HepG2 (cell line): ENCODE measurements around the gene GDF7. TPM values are rescaled to one million over a fixed set of nuclear protein-coding genes. Genes with fewer than 3 reads are reported as not detected.
A peak's percentile ranks its signal among the peaks of the same experiment; 100 is the strongest.

Experiments
- ATAC-seq: fragments of 200-7000 bp; cut with Tn5 transposase; 3 replicates; pipeline ENCODE4 v1.9.1; 2020; ENCODE audit warnings: mild to moderate bottlenecking, moderate library complexity
- BruUV-seq: library from RNA; stranded (reverse); fragments of 400-500 nt; replicated peaks from 2 replicates; lab custom pipeline; 2021; lab: Mats Ljungman, UMichigan
- CTCF ChIA-PET: fragments of 300-600 bp; formaldehyde crosslinking; extraction: SDS; loops from one replicate; lab custom pipeline; 2021; ENCODE audit warnings: low total read pairs, inconsistent platforms, low intra/inter-chr PET ratio; lab: Yijun Ruan, JAX
- POLR2A ChIA-PET: fragments of 350-600 bp; sonication (Branson Sonifier 250); formaldehyde crosslinking; loops from one replicate; lab custom pipeline; 2020; ENCODE audit warnings: antibody characterized with exemption, inconsistent platforms; lab: Yijun Ruan, JAX
- DNase-seq: peaks from one replicate; pipeline ENCODE4 v3.0.0-alpha.2; 2015; ENCODE audit warnings: low spot score
- FAIRE-seq: peaks from 3 replicates; lab custom pipeline; 2011; peaks lifted over from hg19 to GRCh38; lab: Jason Lieb, UNC
- H2AFZ ChIP-seq: one replicate; pipeline ENCODE4 v1.6.1; 2011; ENCODE audit warnings: low read length, inconsistent platforms
- H3K27ac ChIP-seq: fragments of 300-600 bp; 3 replicates; pipeline ENCODE4 v1.8.0; 2011; ENCODE audit warnings: mixed run types, mild to moderate bottlenecking, mixed read lengths, low read length, inconsistent platforms; ENCODE audit not compliant: insufficient read depth; ENCODE audit errors: extremely low read length
- H3K27me3 ChIP-seq, 2 experiments: fragments of 200-600 bp in 1 of 2; 2 replicates in 1 of 2; 3 replicates in 1 of 2; pipeline versions ENCODE4 v1.6.0 to v1.8.0; 2011; ENCODE audit warnings: low read length in 2 of 2, mild to moderate bottlenecking in 2 of 2, moderate library complexity in 2 of 2, inconsistent platforms in 1 of 2; ENCODE audit not compliant: insufficient read depth in 2 of 2, control insufficient read depth in 1 of 2
- H3K36me3 ChIP-seq, 2 experiments: fragments of 200-600 bp in 1 of 2; replicated peaks in 1 of 2; 2 replicates in 1 of 2; 3 replicates in 1 of 2; pipeline versions ENCODE4 v1.5.1 to v1.8.0; 2011; ENCODE audit warnings: low read length in 2 of 2, inconsistent platforms in 1 of 2; ENCODE audit not compliant: insufficient read depth in 2 of 2, control insufficient read depth in 1 of 2
- H3K4me1 ChIP-seq: 2 replicates; pipeline ENCODE4 v1.5.1; 2012; ENCODE audit warnings: low read length, inconsistent platforms; ENCODE audit not compliant: insufficient read depth
- H3K4me2 ChIP-seq: 2 replicates; pipeline ENCODE4 v1.6.0; 2011; ENCODE audit warnings: low read depth, low read length, inconsistent platforms
- H3K4me3 ChIP-seq, 3 experiments: fragments of 200-600 bp in 1 of 3; sonication (generic), shearing (Covaris generic) in 1 of 3; replicated peaks in 1 of 3; 2 replicates each; pipeline ENCODE4 v1.5.1; 2011 to 2016; ENCODE audit warnings: low read length in 3 of 3, inconsistent platforms in 2 of 3, low read depth in 2 of 3, mild to moderate bottlenecking in 2 of 3, control low read depth in 1 of 3, mixed read lengths in 1 of 3; ENCODE audit not compliant: insufficient read depth in 1 of 3
- H3K79me2 ChIP-seq: one replicate; pipeline ENCODE4 v1.6.1; 2011; ENCODE audit warnings: low read length, inconsistent platforms; ENCODE audit not compliant: insufficient read depth
- H3K9ac ChIP-seq: 2 replicates; pipeline ENCODE4 v1.6.0; 2011; ENCODE audit warnings: mild to moderate bottlenecking, low read depth, low read length, inconsistent platforms; ENCODE audit not compliant: insufficient read depth
- H3K9me3 ChIP-seq: 2 replicates; pipeline ENCODE4 v1.5.1; 2012; ENCODE audit warnings: mild to moderate bottlenecking, low read length
- H4K20me1 ChIP-seq: 2 replicates; pipeline ENCODE4 v1.6.0; 2011; ENCODE audit warnings: inconsistent platforms, mild to moderate bottlenecking, low read length, moderate library complexity; ENCODE audit not compliant: insufficient read depth
- AHR ChIP-seq: IDR thresholded peaks from 2 replicates; pipeline ENCODE4 v1.6.1; 2018; ENCODE audit warnings: missing genetic modification reagents, missing compliant biosample characterization
- CCAR2 ChIP-seq: fragments of 200-400 bp; formaldehyde crosslinking; optimal IDR thresholded peaks from 2 replicates; pipeline ENCODE3; 2018; ENCODE audit warnings: low read depth, mild to moderate bottlenecking, low read length, moderate library complexity
- HNF4A ChIP-seq: sonication (generic); formaldehyde crosslinking; IDR thresholded peaks from 2 replicates; pipeline ENCODE4 v1.4.0; 2020; ENCODE audit warnings: missing genetic modification reagents
- HOXA3 ChIP-seq: sonication (generic); formaldehyde crosslinking; IDR thresholded peaks from 2 replicates; pipeline ENCODE4 v1.5.0; 2020; ENCODE audit warnings: missing genetic modification reagents
- IKZF1 ChIP-seq: fragments of 450-650 bp; IDR thresholded peaks from 2 replicates; pipeline ENCODE4 v1.7.1; 2016
- IKZF4 ChIP-seq: sonication (generic); formaldehyde crosslinking; IDR thresholded peaks from 2 replicates; pipeline ENCODE4 v1.5.1; 2020; ENCODE audit warnings: borderline replicate concordance, mild to moderate bottlenecking, low read depth, missing genetic modification reagents; ENCODE audit errors: not compliant biosample characterization
- KDM2A ChIP-seq: sonication (generic); formaldehyde crosslinking; IDR thresholded peaks from 2 replicates; pipeline ENCODE4 v1.4.0; 2020; ENCODE audit warnings: low read depth, missing genetic modification reagents, borderline replicate concordance
- KDM3A ChIP-seq: IDR thresholded peaks from 2 replicates; pipeline ENCODE4 v1.6.1; 2018; ENCODE audit warnings: low read depth, missing compliant biosample characterization
- NR2F1 ChIP-seq, 2 experiments: fragments of 450-650 bp in 1 of 2; formaldehyde crosslinking in 1 of 2; IDR thresholded peaks; 2 replicates each; pipeline versions ENCODE4 v1.5.0 to v1.6.1; 2016 to 2020; ENCODE audit warnings: mild to moderate bottlenecking in 1 of 2, missing compliant biosample characterization in 1 of 2, missing genetic modification reagents in 1 of 2, moderate library complexity in 1 of 2
- NR2F6 ChIP-seq, 2 experiments: IDR thresholded peaks; 2 replicates each; pipeline ENCODE4 v1.6.1; 2016; ENCODE audit warnings: antibody characterized with exemption in 1 of 2, mild to moderate bottlenecking in 1 of 2
- PCBP1 ChIP-seq: fragments of 200-400 bp; formaldehyde crosslinking; IDR thresholded peaks from 2 replicates; pipeline ENCODE4 v1.6.1; 2017; ENCODE audit warnings: mild to moderate bottlenecking, low read depth, low read length, borderline replicate concordance
- RCOR2 ChIP-seq: IDR thresholded peaks from 2 replicates; pipeline ENCODE4 v1.6.1; 2016; ENCODE audit warnings: missing biosample characterization, missing genetic modification reagents
- SALL1 ChIP-seq: sonication (generic); formaldehyde crosslinking; IDR thresholded peaks from 2 replicates; pipeline ENCODE4 v1.8.0; 2022; ENCODE audit warnings: mild to moderate bottlenecking, missing genetic modification reagents
- SOX6 ChIP-seq, 2 experiments: fragments of 450-650 bp in 1 of 2; sonication (generic) in 1 of 2; formaldehyde crosslinking in 1 of 2; IDR thresholded peaks; 2 replicates each; pipeline versions ENCODE4 v1.4.0 to v1.6.1; 2017 to 2020; ENCODE audit warnings: antibody characterized with exemption in 1 of 2, mild to moderate bottlenecking in 1 of 2, missing genetic modification reagents in 1 of 2
- SUZ12 ChIP-seq: fragments of 150-350 bp; IDR thresholded peaks from 2 replicates; pipeline ENCODE4 v1.6.1; 2014; ENCODE audit warnings: low read depth, low read length
- ZNF333 ChIP-seq: sonication (generic); formaldehyde crosslinking; IDR thresholded peaks from 2 replicates; pipeline ENCODE4 v1.4.0; 2020; ENCODE audit warnings: mild to moderate bottlenecking, missing genetic modification reagents, borderline replicate concordance
- WGBS: methylation state at CpG from one replicate; pipeline ENCODE4 v1.1.6; 2017; ENCODE audit warnings: low lambda C conversion rate; 5-methylcytosine and 5-hydroxymethylcytosine counted together
- in situ Hi-C: cut with HindIII; loops from 2 replicates; pipeline ENCODE4 v1.10.0; 2017; ENCODE audit warnings: low pct_unique_long_range_greater_than_20kb; ENCODE audit not compliant: extremely low pct_ligation_motif_present
- intact Hi-C: fragments of 100-400 bp; cut with micrococcal nuclease; formaldehyde crosslinking; loops from one replicate; pipeline ENCODE4 v1.10.0; 2022; ENCODE audit not compliant: unreplicated experiment
- polyA plus RNA-seq, 8 experiments: library from polyadenylated mRNA; depleted of rRNA in 3 of 8; stranded (reverse) in 7 of 8; unstranded in 1 of 8; fragments of >200 nt; fragmentation: Illumina TruSeq in 4 of 8; extraction: Trizol in 4 of 8; gene quantifications; 2 replicates each; pipeline versions ENCODE4 v1.2.1 to v1.2.3, GENCODE V29; 2011 to 2016; ENCODE audit warnings: low read depth in 4 of 8, missing spikeins in 1 of 8, mixed read lengths in 1 of 8; ENCODE audit not compliant: insufficient read depth in 1 of 8
- total RNA-seq, 5 experiments: library from RNA; depleted of rRNA; stranded (reverse); fragments of >200 nt; fragmentation: Illumina TruSeq; extraction: Trizol; gene quantifications; 2 replicates each; pipeline ENCODE4 v1.2.3, GENCODE V29; 2016; ENCODE audit warnings: low read depth in 1 of 5
- TF ChIP-seq, protein P1 (sequence below): sonication (generic); formaldehyde crosslinking; IDR thresholded peaks from 2 replicates; pipeline ENCODE4 v1.4.0; 2020; ENCODE audit warnings: missing genetic modification reagents
- TF ChIP-seq, protein P2 (sequence below): IDR thresholded peaks from 2 replicates; pipeline ENCODE4 v1.6.1; 2016; ENCODE audit warnings: missing biosample characterization, missing genetic modification reagents, low read depth
- TF ChIP-seq, protein P3 (sequence below): sonication (generic); formaldehyde crosslinking; IDR thresholded peaks from 2 replicates; pipeline ENCODE4 v1.9.0; 2021; ENCODE audit warnings: missing genetic modification reagents, borderline replicate concordance
- TF ChIP-seq, protein P4 (sequence below): sonication (generic); formaldehyde crosslinking; IDR thresholded peaks from 2 replicates; pipeline ENCODE4 v1.8.0; 2022; ENCODE audit warnings: missing genetic modification reagents, mild to moderate bottlenecking, borderline replicate concordance

The GDF7 gene
- total and polyA plus RNA-seq, 2 of the 13 experiments (the other 11 are each of a cell fraction or from before 2014, with no cell fraction given), result 1.6 to 15.0 TPM

DNA sequence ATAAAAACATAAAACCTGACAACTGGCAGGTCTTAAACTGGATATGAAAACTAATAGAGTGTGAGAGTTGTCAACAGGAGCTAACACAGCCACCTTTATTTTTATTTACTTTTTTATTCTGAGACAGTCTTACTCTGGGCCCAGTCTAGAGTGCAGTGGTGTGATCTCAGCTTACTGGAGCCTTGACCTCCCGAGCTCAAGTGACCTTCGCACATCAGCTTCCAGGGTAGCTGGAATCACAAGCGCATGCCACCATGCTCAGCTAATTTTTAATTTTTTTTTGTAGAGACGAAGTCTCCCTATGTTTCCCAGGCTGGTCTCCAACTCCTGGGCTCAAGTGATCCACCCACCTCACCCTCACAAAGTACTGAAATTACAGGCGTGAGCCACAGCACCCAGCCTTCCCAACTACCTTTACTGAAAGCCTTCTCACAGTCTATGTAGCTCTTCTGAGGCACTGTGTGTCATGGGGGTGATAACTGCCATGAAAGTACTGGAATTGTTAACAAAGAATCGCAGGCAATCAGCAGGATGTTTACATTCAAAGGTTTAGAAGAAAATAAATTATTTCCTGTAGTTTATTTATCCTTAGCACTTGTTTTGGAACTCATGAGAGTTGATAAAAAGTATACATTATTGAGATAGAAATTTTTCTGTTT lies 24.3 kb downstream of the GDF7 start:
- CTCF ChIA-PET, result no interaction called here
- POLR2A ChIA-PET, result no interaction called here
- TF ChIP-seq KDM2A (CRISPR knock-in tag) (no peak), SOX6 (IDR thresholded peaks at IDR 0.05) (no peak), SOX6 (CRISPR knock-in tag; IDR thresholded peaks at IDR 0.05) (0 out of 2 replicates have a peak, but pooled peaks have one; percentile 13), PCBP1 (no peak), AHR (no peak), IKZF4 (no peak), RCOR2 (CRISPR knock-in tag) (no peak), IKZF1 (no peak), NR2F1 (CRISPR knock-in tag; IDR thresholded peaks at IDR 0.05) (0 out of 4 replicates have a peak, but pooled peaks of 1 of the 2 experiments have one; percentile 10), HNF4A (CRISPR knock-in tag) (peak; percentile 58), SUZ12 (no peak), SALL1 (CRISPR knock-in tag) (peak; percentile 20; the same call in 1 of the 2 replicates), CCAR2 (no peak), ZNF333 (CRISPR knock-in tag) (no peak), NR2F6 (IDR thresholded peaks at IDR 0.05) (peak; percentile 51; the same call in 1 of the 2 replicates), NR2F6 (CRISPR knock-in tag; IDR thresholded peaks at IDR 0.05) (peak; percentile 57; the same call in 1 of the 2 replicates), HOXA3 (CRISPR knock-in tag) (peak; percentile 41; the same call in 1 of the 2 replicates), KDM3A (CRISPR knock-in tag) (no peak)
- TF ChIP-seq, protein P1, sequence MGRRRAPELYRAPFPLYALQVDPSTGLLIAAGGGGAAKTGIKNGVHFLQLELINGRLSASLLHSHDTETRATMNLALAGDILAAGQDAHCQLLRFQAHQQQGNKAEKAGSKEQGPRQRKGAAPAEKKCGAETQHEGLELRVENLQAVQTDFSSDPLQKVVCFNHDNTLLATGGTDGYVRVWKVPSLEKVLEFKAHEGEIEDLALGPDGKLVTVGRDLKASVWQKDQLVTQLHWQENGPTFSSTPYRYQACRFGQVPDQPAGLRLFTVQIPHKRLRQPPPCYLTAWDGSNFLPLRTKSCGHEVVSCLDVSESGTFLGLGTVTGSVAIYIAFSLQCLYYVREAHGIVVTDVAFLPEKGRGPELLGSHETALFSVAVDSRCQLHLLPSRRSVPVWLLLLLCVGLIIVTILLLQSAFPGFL (CRISPR knock-in tag), result no peak
- TF ChIP-seq, protein P2, sequence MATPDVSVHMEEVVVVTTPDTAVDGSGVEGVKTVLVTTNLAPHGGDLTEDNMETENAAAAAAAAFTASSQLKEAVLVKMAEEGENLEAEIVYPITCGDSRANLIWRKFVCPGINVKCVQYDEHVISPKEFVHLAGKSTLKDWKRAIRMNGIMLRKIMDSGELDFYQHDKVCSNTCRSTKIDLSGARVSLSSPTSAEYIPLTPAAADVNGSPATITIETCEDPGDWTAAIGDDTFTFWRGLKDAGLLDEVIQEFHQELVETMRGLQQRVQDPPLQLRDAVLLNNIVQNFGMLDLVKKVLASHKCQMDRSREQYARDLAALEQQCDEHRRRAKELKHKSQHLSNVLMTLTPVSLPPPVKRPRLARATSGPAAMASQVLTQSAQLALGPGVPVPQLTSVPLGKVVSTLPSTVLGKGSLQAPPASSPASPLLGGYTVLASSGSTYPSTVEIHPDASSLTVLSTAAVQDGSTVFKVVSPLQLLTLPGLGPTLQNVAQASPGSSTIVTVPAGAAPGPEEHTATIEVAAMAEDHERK (CRISPR knock-in tag), result no peak
- TF ChIP-seq, protein P3, sequence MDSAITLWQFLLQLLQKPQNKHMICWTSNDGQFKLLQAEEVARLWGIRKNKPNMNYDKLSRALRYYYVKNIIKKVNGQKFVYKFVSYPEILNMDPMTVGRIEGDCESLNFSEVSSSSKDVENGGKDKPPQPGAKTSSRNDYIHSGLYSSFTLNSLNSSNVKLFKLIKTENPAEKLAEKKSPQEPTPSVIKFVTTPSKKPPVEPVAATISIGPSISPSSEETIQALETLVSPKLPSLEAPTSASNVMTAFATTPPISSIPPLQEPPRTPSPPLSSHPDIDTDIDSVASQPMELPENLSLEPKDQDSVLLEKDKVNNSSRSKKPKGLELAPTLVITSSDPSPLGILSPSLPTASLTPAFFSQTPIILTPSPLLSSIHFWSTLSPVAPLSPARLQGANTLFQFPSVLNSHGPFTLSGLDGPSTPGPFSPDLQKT (CRISPR knock-in tag), result no peak
- TF ChIP-seq, protein P4, sequence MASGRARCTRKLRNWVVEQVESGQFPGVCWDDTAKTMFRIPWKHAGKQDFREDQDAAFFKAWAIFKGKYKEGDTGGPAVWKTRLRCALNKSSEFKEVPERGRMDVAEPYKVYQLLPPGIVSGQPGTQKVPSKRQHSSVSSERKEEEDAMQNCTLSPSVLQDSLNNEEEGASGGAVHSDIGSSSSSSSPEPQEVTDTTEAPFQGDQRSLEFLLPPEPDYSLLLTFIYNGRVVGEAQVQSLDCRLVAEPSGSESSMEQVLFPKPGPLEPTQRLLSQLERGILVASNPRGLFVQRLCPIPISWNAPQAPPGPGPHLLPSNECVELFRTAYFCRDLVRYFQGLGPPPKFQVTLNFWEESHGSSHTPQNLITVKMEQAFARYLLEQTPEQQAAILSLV (CRISPR knock-in tag), result no peak

More for the DNA sequence above, 24.3 kb downstream of the GDF7 start:
- WGBS, result 69% methylated on average over 6 of the region's 6 CpGs
- Histone ChIP-seq H3K9me3 (no peaks in the 10 kb centered on the region), H3K4me2 (no peak overlapping the region), H3K36me3 (peaks cover 15 to 34% of the 10 kb centered on the region in 2 experiments), H3K79me2 (no peaks in the 10 kb centered on the region), H3K27me3 (no peaks in the 10 kb centered on the region), H3K4me3 (no peak overlapping the region), H3K9ac (no peak overlapping the region), H2AFZ (no peak overlapping the region), H3K4me1 (peaks cover 25% of the 10 kb centered on the region), H3K27ac (peak overlapping the region; percentile 23), H4K20me1 (no peaks in the 10 kb centered on the region)
- intact Hi-C loops (no loop called here), in situ Hi-C loops (no loop called here)
- FAIRE-seq, result peak; percentile 68
- ATAC-seq, result peak; percentile 64
- no TSS peak for BruUV-seq
- DNase-seq, result no peak
